Osteoblast (primary cell): ENCODE data around the gene HPSE2. TPM values are rescaled to one million over a fixed set of nuclear protein-coding genes. Genes with fewer than 3 reads are reported as not detected.

Experiments used
- DNase-seq: peaks from one replicate; pipeline ENCODE4 v3.0.0; 2011; ENCODE audit warnings: low spot score, mixed read lengths; ENCODE audit not compliant: insufficient read length; ENCODE audit errors: missing footprints
- H2AFZ ChIP-seq: 2 replicates; pipeline ENCODE4 v1.6.0; 2011; ENCODE audit warnings: mild to moderate bottlenecking, low read length
- H3K27ac ChIP-seq: 2 replicates; pipeline ENCODE4 v1.5.1; 2011; ENCODE audit warnings: mild to moderate bottlenecking, low read depth, low read length, moderate library complexity
- H3K27me3 ChIP-seq: 2 replicates; pipeline ENCODE4 v1.6.0; 2012; ENCODE audit warnings: mild to moderate bottlenecking, control low read depth, inconsistent platforms, low read length, moderate library complexity; ENCODE audit not compliant: insufficient read depth
- H3K36me3 ChIP-seq: 2 replicates; pipeline ENCODE4 v1.5.1; 2011; ENCODE audit warnings: mild to moderate bottlenecking, low read length, control low read depth, moderate library complexity; ENCODE audit not compliant: insufficient read depth
- H3K4me1 ChIP-seq: 2 replicates; pipeline ENCODE4 v1.5.1; 2011; ENCODE audit warnings: mild to moderate bottlenecking, low read length, control low read depth, moderate library complexity; ENCODE audit not compliant: insufficient read depth
- H3K4me2 ChIP-seq: 2 replicates; pipeline ENCODE4 v1.6.0; 2011; ENCODE audit warnings: mild to moderate bottlenecking, low read length; ENCODE audit not compliant: insufficient read depth
- H3K4me3 ChIP-seq: fragments of 200-600 bp; sonication (generic); 3 replicates; pipeline ENCODE4 v1.5.1; 2012; ENCODE audit warnings: mild to moderate bottlenecking, low read length, inconsistent platforms; ENCODE audit not compliant: insufficient read depth
- H3K79me2 ChIP-seq: 2 replicates; pipeline ENCODE4 v1.6.0; 2012; ENCODE audit warnings: mild to moderate bottlenecking, low read length, control low read depth, inconsistent platforms; ENCODE audit not compliant: insufficient read depth
- H3K9me3 ChIP-seq: 2 replicates; pipeline ENCODE4 v1.5.1; 2011; ENCODE audit warnings: low read depth, low read length, control low read depth
- H4K20me1 ChIP-seq: 2 replicates; pipeline ENCODE4 v1.6.0; 2012; ENCODE audit warnings: mild to moderate bottlenecking, low read length, control low read depth; ENCODE audit not compliant: insufficient read depth
- total RNA-seq: library from RNA; depleted of rRNA; stranded (reverse); fragments of >200 nt; gene quantifications from 2 replicates; pipeline ENCODE4 v1.2.3, GENCODE V29; 2012
- TF ChIP-seq, protein P1 (sequence below): IDR thresholded peaks from 2 replicates; pipeline ENCODE4 v1.5.1; 2011; ENCODE audit warnings: mild to moderate bottlenecking, low read depth, low read length, moderate library complexity; ENCODE audit errors: extremely low read depth

Gene HPSE2
- total RNA-seq, 1 donor: not detected

DNA sequence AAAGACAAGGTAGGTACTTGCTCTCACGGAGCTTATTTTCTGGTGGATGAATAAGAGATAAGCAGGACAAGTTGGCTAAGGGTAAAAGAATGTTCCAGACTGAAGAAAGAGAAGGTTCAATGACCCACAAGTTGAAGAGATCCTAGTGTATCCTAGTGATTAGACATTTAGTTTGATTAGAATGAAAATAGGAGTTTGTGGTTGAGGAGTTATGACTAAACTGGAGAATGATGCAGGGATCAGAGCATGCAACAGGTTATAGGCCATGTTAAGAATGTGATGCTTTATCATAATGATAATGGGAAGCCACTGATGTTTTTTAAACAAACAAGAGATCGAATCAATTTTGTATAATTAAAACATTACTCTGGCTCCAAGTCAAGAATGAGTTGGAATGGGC, 357.2 kb downstream of the HPSE2 start:
- no peak for DNase-seq
- H3K9me3 ChIP-seq: no peaks in the 10 kb centered on the region
- H3K79me2 ChIP-seq: no peaks in the 10 kb centered on the region
- no peaks in the 10 kb centered on the region for H4K20me1 ChIP-seq
- H3K36me3 ChIP-seq: no peaks in the 10 kb centered on the region
- no peaks in the 10 kb centered on the region for H3K4me1 ChIP-seq
- H3K27ac ChIP-seq: no peak overlapping the region
- TF ChIP-seq, protein P1, sequence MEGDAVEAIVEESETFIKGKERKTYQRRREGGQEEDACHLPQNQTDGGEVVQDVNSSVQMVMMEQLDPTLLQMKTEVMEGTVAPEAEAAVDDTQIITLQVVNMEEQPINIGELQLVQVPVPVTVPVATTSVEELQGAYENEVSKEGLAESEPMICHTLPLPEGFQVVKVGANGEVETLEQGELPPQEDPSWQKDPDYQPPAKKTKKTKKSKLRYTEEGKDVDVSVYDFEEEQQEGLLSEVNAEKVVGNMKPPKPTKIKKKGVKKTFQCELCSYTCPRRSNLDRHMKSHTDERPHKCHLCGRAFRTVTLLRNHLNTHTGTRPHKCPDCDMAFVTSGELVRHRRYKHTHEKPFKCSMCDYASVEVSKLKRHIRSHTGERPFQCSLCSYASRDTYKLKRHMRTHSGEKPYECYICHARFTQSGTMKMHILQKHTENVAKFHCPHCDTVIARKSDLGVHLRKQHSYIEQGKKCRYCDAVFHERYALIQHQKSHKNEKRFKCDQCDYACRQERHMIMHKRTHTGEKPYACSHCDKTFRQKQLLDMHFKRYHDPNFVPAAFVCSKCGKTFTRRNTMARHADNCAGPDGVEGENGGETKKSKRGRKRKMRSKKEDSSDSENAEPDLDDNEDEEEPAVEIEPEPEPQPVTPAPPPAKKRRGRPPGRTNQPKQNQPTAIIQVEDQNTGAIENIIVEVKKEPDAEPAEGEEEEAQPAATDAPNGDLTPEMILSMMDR: no peak
- no peak overlapping the region for H3K4me2 ChIP-seq
- H2AFZ ChIP-seq: no peak overlapping the region
- H3K4me3 ChIP-seq: no peak overlapping the region
- H3K27me3 ChIP-seq: no peaks in the 10 kb centered on the region

DNA sequence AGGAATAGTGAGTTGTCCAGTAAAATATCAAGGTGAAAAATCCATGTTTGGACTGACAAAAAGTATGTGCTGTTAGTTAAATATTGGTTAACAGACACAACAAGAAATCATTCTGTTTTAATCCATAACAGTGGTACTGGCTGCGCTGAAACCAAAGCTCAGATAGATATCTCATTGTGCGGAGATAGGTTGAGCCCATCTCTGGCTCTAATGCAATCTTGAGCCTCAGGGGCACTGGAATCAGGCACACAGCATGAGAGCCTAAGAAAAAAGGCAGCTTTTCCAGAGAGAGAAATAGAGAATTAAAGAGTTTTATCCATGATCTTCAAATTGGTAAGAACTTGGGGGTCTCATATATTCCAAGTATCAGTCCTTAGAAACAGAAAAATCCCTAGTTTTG, 373.7 kb downstream of the HPSE2 start:
- Histone ChIP-seq H3K4me1 (no peaks in the 10 kb centered on the region), H3K4me3 (no peak overlapping the region), H3K27ac (no peak overlapping the region), H3K36me3 (no peaks in the 10 kb centered on the region), H3K9me3 (no peaks in the 10 kb centered on the region), H2AFZ (no peak overlapping the region), H4K20me1 (no peaks in the 10 kb centered on the region), H3K79me2 (no peaks in the 10 kb centered on the region), H3K27me3 (no peaks in the 10 kb centered on the region), H3K4me2 (no peak overlapping the region)
- TF ChIP-seq, protein P1: no peak
- no peak for DNase-seq

DNA sequence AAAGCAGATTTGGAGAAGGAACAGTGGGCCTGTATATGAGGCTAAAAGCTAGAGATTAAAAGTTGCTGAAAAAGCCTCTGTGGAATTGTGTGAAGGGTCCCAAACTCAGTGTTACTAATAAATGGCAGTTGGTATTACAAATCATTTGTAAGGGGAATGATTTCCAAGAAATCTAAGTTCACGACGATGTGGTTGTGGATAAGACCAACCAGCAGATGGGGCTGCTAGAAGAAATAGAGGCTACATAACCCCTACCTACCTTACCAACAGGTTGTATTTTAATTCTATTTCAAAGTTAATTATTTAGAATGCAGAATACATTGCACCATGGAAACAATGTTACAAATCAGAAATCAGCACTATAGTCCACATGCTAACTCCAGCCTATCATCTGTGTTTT, 377.1 kb downstream of the HPSE2 start:
- no peaks in the 10 kb centered on the region for H3K4me1 ChIP-seq
- TF ChIP-seq, protein P1: no peak
- H3K4me3 ChIP-seq: no peak overlapping the region
- H3K36me3 ChIP-seq: no peaks in the 10 kb centered on the region
- H4K20me1 ChIP-seq: no peaks in the 10 kb centered on the region
- DNase-seq: no peak
- no peaks in the 10 kb centered on the region for H3K79me2 ChIP-seq
- no peak overlapping the region for H2AFZ ChIP-seq
- H3K27ac ChIP-seq: no peak overlapping the region
- no peaks in the 10 kb centered on the region for H3K27me3 ChIP-seq
- no peak overlapping the region for H3K4me2 ChIP-seq
- no peaks in the 10 kb centered on the region for H3K9me3 ChIP-seq

DNA sequence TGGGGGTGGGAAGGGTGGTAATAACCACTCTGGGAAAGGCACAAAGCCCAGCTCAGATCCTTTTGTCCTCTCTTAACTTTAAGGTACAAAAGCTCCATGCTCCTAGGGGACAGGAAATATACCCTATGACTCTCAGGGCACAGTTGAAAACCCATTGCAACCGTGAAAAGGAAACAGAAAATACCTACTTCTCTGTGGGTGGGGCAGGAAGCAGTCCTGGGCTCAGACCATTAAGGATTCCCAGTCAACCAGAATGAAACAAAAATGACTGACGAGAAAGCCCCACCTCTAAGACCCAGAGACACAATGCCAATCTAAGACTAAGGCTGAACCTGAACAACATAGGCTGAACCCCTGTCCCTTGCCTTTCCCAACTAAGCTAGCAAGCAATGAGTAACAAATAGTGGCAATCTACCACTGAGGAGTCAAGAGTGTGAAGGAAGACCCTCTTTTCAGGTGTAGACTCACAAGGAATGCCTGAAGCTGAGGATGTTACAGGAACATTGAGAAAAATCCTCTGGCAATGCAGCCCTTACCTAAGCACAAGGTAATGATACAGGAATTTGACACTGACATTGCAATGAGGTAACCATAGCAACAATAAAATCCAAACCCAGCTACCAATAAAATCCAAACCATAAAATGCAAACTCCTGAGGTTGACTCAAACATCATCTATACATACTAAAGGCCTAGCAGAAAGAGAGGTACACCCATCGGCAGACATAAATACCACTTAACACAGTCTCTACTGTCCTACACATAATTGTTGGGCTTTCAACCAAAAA, 380.1 kb downstream of the HPSE2 start:
- Histone ChIP-seq H3K4me1 (no peaks in the 10 kb centered on the region), H4K20me1 (no peaks in the 10 kb centered on the region), H3K36me3 (no peaks in the 10 kb centered on the region), H3K27ac (no peak overlapping the region), H3K79me2 (no peaks in the 10 kb centered on the region), H2AFZ (no peak overlapping the region), H3K4me2 (no peak overlapping the region), H3K9me3 (no peaks in the 10 kb centered on the region), H3K27me3 (no peaks in the 10 kb centered on the region), H3K4me3 (no peak overlapping the region)
- TF ChIP-seq, protein P1: no peak
- DNase-seq: no peak
